H1 (cell line): ENCODE results near the gene CAPN11.
A peak's percentile ranks its signal among the peaks of the same experiment; 100 is the strongest.

Experiments
- CTCF ChIP-seq, 3 experiments: IDR thresholded peaks; 1 replicate in 2 of 3; 2 replicates in 1 of 3; pipeline versions ENCODE4 v1.5.1 to v1.6.1; 2011; ENCODE audit warnings: low read length in 3 of 3, mild to moderate bottlenecking in 3 of 3, inconsistent platforms in 2 of 3, low read depth in 1 of 3, moderate library complexity in 1 of 3; ENCODE audit not compliant: insufficient read depth in 1 of 3; ENCODE audit errors: control extremely low read depth in 1 of 3
- EP300 ChIP-seq, 2 experiments: IDR thresholded peaks; 1 replicate in 1 of 2; 2 replicates in 1 of 2; pipeline ENCODE4 v1.6.1; 2011 to 2012; ENCODE audit warnings: low read depth in 2 of 2, low read length in 2 of 2, mild to moderate bottlenecking in 2 of 2, borderline replicate concordance in 1 of 2, inconsistent platforms in 1 of 2, moderate library complexity in 1 of 2
- SIN3A ChIP-seq, 2 experiments: IDR thresholded peaks in 1 of 2; conservative IDR thresholded peaks in 1 of 2; 2 replicates each; pipeline ENCODE4 v1.6.1; 2011 to 2012; ENCODE audit warnings: low read length in 2 of 2, improper control_type of control experiment in 1 of 2, low read depth in 1 of 2, mild to moderate bottlenecking in 1 of 2
- SIX5 ChIP-seq: IDR thresholded peaks from 2 replicates; pipeline ENCODE4 v1.6.1; 2011; ENCODE audit warnings: mild to moderate bottlenecking, low read depth, low read length
- YY1 ChIP-seq: IDR thresholded peaks from 2 replicates; pipeline ENCODE4 v1.6.1; 2011; ENCODE audit warnings: low read depth, mild to moderate bottlenecking, low read length

GRCh38 chr6:44133003-44133931 lies 25.4 kb upstream of the CAPN11 start:
- no peak for TF ChIP-seq YY1
- TF ChIP-seq CTCF (IDR thresholded peaks at IDR 0.05; ENCODE audit: control extremely low read depth in 1 of 3, insufficient read depth in 1 of 3, low read depth in 1 of 3, low read length in 3 of 3), result 0 out of 4 replicates have a peak, but pooled peaks of 1 of the 3 experiments have one; percentile 10
- no peak for TF ChIP-seq SIN3A (conservative IDR thresholded peaks at IDR 0.05 in 1 of 2, IDR thresholded peaks at IDR 0.05 in 1 of 2; ENCODE audit: low read depth in 1 of 2, low read length in 2 of 2)
- peak; percentile 65; the same call in 1 of the 2 replicates for TF ChIP-seq SIX5
- no peak for TF ChIP-seq EP300 (IDR thresholded peaks at IDR 0.05; ENCODE audit: borderline replicate concordance in 1 of 2, low read depth in 2 of 2, low read length in 2 of 2)
